HG03342 (cell line): ENCODE data around the gene OGA.

Experiments used
- ATAC-seq: cut with Tn5 transposase; IDR thresholded peaks from one replicate; pipeline ENCODE4 v1.9.1; 2021; ENCODE audit warnings: mild to moderate bottlenecking, moderate library complexity; ENCODE audit not compliant: unreplicated experiment

The OGA gene

GRCh38 chr10:101762736-101763135, 55.5 kb downstream of the OGA start:
- ATAC-seq: no peak

- ATAC-seq: no peak
Observed at GRCh38 chr10:101761226-101761625, 57.0 kb downstream of the OGA start.

GRCh38 chr10:101760510-101760909, 57.7 kb downstream of the OGA start:
- ATAC-seq: no peak

- ATAC-seq: no peak
Observed at GRCh38 chr10:101759309-101760247, 58.7 kb downstream of the OGA start.

GRCh38 chr10:101758858-101759257, 59.4 kb downstream of the OGA start:
- ATAC-seq: no peak

- no peak for ATAC-seq
Observed at GRCh38 chr10:101752241-101752640, 66.0 kb downstream of the OGA start.

- no peak for ATAC-seq
Observed at GRCh38 chr10:101749047-101750016, 68.9 kb downstream of the OGA start.

- ATAC-seq: no peak
Observed at GRCh38 chr10:101748496-101748895, 69.7 kb downstream of the OGA start.

GRCh38 chr10:101745074-101745696, 73.1 kb downstream of the OGA start:
- no peak for ATAC-seq

- ATAC-seq: no peak
Observed at GRCh38 chr10:101744267-101744666, 74.0 kb downstream of the OGA start.

GRCh38 chr10:101741938-101742337, 76.3 kb downstream of the OGA start:
- ATAC-seq: no peak

- ATAC-seq: no peak
Observed at GRCh38 chr10:101736666-101737065, 81.6 kb downstream of the OGA start.
